ENCODE results near the gene STXBP6.

- TF ChIP-seq, protein P1, sequence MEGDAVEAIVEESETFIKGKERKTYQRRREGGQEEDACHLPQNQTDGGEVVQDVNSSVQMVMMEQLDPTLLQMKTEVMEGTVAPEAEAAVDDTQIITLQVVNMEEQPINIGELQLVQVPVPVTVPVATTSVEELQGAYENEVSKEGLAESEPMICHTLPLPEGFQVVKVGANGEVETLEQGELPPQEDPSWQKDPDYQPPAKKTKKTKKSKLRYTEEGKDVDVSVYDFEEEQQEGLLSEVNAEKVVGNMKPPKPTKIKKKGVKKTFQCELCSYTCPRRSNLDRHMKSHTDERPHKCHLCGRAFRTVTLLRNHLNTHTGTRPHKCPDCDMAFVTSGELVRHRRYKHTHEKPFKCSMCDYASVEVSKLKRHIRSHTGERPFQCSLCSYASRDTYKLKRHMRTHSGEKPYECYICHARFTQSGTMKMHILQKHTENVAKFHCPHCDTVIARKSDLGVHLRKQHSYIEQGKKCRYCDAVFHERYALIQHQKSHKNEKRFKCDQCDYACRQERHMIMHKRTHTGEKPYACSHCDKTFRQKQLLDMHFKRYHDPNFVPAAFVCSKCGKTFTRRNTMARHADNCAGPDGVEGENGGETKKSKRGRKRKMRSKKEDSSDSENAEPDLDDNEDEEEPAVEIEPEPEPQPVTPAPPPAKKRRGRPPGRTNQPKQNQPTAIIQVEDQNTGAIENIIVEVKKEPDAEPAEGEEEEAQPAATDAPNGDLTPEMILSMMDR (IDR thresholded peaks at IDR 0.05) = no peak
- no peak for TF ChIP-seq POLR2A (IDR thresholded peaks at IDR 0.05)
Observed at GRCh38 chr14:24984846-24985589, 64.9 kb downstream of the STXBP6 start.
